Upper lobe of left lung (tissue), 6 donors: ENCODE results near the gene TMEM132D. TPM values are rescaled to one million over a fixed set of nuclear protein-coding genes. Genes with fewer than 3 reads are reported as not detected.

ENCODE experiments used
- ATAC-seq, 2 donors: fragments of 200-7000 bp; cut with Tn5 transposase; one replicate each; pipeline ENCODE4 v1.9.1; 2022; ENCODE audit warnings: mild to moderate bottlenecking in 2 of 2, moderate library complexity in 2 of 2; ENCODE audit not compliant: low FRiP score in 2 of 2
- DNase-seq, 2 donors: peaks; one replicate each; pipeline ENCODE4 v3.0.0-alpha.2; 2019 to 2020
- H3K27ac ChIP-seq, 4 donors: fragments of 200-600 bp; sonication (generic); one replicate each; pipeline ENCODE4 v1.5.1; 2016 to 2019
- H3K27me3 ChIP-seq, 4 donors: fragments of 200-600 bp; sonication (generic); one replicate each; pipeline ENCODE4 v1.5.1; 2017 to 2019
- H3K36me3 ChIP-seq, 4 donors: fragments of 200-600 bp; sonication (generic); one replicate each; pipeline ENCODE4 v1.5.1; 2016 to 2019
- H3K4me1 ChIP-seq, 4 donors: fragments of 200-600 bp; sonication (generic); one replicate each; pipeline ENCODE4 v1.5.1; 2018 to 2019
- H3K4me3 ChIP-seq, 4 donors: fragments of 200-600 bp; sonication (generic); one replicate each; pipeline ENCODE4 v1.5.1; 2017 to 2019; ENCODE audit warnings: mild to moderate bottlenecking in 2 of 4, moderate library complexity in 1 of 4
- H3K9me3 ChIP-seq, 4 donors: fragments of 200-600 bp; sonication (generic); one replicate each; pipeline ENCODE4 v1.5.1; 2018 to 2019
- EP300 ChIP-seq, 4 donors: sonication (generic); formaldehyde crosslinking; IDR thresholded peaks; one replicate each; pipeline ENCODE4 v1.5.1; 2017; ENCODE audit warnings: antibody characterized with exemption in 4 of 4, control low read depth in 2 of 4
- POLR2A ChIP-seq, 4 donors: fragments of 450-650 bp; IDR thresholded peaks; one replicate each; pipeline ENCODE4 v1.5.1; 2016 to 2017; ENCODE audit warnings: antibody characterized with exemption in 4 of 4, mild to moderate bottlenecking in 2 of 4
- POLR2AphosphoS5 ChIP-seq, 2 donors: sonication (generic); formaldehyde crosslinking; IDR thresholded peaks; one replicate each; pipeline ENCODE4 v1.5.1; 2017; ENCODE audit warnings: antibody characterized with exemption in 2 of 2
- WGBS, 2 donors: methylation state at CpG; one replicate each; pipeline ENCODE4 v1.1.5; 2017 to 2018; 5-methylcytosine and 5-hydroxymethylcytosine counted together
- total RNA-seq, 6 donors: library from RNA; depleted of rRNA in 4 of 6; stranded (reverse); fragments of >200 nt in 4 of 6; gene quantifications; one replicate each; pipeline versions ENCODE4 v1.1.0 to v1.2.1, GENCODE V29; 2016 to 2021
- TF ChIP-seq, protein P1 (sequence below), 6 experiments: fragments of 450-650 bp in 4 of 6; fragments of 200-600 bp in 2 of 6; sonication (generic) in 2 of 6; IDR thresholded peaks; one replicate each; pipeline ENCODE4 v1.5.1; 2016 to 2019; ENCODE audit warnings: antibody characterized with exemption in 6 of 6
- donor health status: DM: no; HTN: no; CAD: no; lungs with moderate emphysema.
- donor health status: DM: no; HTN: yes; CAD: no; lungs with severe emphysema.

Gene TMEM132D
- total RNA-seq, 6 donors from 2014 or later = 0.30 to 1.0 (median 0.79) TPM; not detected in 1

DNA sequence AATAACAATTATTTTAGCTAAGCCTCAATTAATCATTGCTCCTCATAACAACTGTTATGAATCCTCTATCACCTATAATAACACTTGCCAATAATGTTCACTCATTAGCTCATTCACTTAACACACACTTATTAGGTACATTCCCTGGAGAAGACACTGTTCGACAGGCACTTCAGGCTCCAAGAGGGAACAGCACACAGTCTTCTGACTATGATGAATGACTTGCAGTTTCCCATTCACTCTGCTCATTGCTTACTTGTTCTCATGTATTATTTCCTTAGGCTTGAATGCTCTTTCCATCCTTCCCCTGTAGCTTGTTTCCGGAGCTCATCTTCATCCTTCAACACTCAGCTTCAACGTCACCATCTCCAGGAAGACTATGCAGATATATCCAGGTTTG is 437.3 kb downstream of the TMEM132D start:
- 59 to 60% methylated on average over 3 of the region's 3 CpGs for WGBS, 2 donors
- Histone ChIP-seq H3K9me3 (no peaks in the 10 kb centered on the region), H3K36me3 (no peaks in the 10 kb centered on the region), H3K27me3 (no peaks in the 10 kb centered on the region), H3K27ac (no peak overlapping the region), H3K4me1 (no peaks in the 10 kb centered on the region), H3K4me3 (no peak overlapping the region)
- ATAC-seq (no peak), DNase-seq (no peak)
- TF ChIP-seq EP300 (IDR thresholded peaks at IDR 0.05) = no peak

DNA sequence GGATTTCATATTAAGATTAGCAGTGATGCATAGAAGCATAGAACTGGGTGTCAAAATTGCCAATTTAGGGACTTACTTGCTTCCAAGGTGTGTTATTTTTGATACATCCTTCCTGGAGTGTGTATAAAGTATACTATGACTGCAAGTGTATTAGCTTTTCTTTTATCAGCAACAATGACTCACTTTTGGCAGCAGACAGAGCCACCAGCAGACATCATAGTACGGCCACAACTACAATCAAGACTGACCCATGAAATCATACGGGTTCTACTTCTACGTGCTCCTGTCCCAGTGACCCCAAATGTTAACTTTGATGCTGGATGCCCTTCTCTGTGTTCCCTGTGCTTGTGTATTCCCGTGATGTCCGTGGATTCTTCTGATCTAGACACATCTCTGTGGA is 443.9 kb downstream of the TMEM132D start:
- 74 to 75% methylated on average over 5 of the region's 5 CpGs for WGBS, 2 donors
- Histone ChIP-seq H3K27me3 (no peaks in the 10 kb centered on the region), H3K4me1 (no peaks in the 10 kb centered on the region), H3K9me3 (no peaks in the 10 kb centered on the region), H3K36me3 (no peaks in the 10 kb centered on the region), H3K27ac (no peak overlapping the region), H3K4me3 (no peak overlapping the region)
- TF ChIP-seq, protein P1, sequence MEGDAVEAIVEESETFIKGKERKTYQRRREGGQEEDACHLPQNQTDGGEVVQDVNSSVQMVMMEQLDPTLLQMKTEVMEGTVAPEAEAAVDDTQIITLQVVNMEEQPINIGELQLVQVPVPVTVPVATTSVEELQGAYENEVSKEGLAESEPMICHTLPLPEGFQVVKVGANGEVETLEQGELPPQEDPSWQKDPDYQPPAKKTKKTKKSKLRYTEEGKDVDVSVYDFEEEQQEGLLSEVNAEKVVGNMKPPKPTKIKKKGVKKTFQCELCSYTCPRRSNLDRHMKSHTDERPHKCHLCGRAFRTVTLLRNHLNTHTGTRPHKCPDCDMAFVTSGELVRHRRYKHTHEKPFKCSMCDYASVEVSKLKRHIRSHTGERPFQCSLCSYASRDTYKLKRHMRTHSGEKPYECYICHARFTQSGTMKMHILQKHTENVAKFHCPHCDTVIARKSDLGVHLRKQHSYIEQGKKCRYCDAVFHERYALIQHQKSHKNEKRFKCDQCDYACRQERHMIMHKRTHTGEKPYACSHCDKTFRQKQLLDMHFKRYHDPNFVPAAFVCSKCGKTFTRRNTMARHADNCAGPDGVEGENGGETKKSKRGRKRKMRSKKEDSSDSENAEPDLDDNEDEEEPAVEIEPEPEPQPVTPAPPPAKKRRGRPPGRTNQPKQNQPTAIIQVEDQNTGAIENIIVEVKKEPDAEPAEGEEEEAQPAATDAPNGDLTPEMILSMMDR (IDR thresholded peaks at IDR 0.05) = no peak
- TF ChIP-seq POLR2AphosphoS5 (IDR thresholded peaks at IDR 0.05) = no peak
- no peak for ATAC-seq
- no peak for DNase-seq

DNA sequence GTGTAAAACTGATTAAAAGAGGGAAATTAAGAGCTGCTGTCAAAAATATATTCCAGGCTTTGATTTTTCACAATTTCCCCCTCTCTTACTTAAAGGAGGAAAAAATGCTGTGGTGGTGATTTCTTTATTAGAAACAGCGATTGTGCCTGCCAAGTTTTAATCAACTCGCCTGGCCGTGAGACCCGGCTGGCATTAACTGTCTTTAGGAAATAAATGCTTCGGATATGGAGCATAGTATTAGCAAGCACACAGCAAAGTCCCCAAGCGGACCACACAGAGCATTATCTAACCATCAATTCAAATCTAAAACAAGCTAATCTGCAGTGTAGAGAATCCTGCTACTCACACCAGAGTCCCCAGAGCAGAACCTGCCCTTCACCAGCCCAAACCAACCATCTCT is 457.1 kb downstream of the TMEM132D start:
- WGBS, 2 donors = 82 to 86% methylated on average over 6 of the region's 6 CpGs
- H3K9me3 ChIP-seq = no peaks in the 10 kb centered on the region
- H3K27ac ChIP-seq = no peak overlapping the region
- H3K36me3 ChIP-seq = no peaks in the 10 kb centered on the region
- H3K4me3 ChIP-seq = no peak overlapping the region
- no peak for DNase-seq
- no peak for ATAC-seq
- TF ChIP-seq POLR2AphosphoS5 (IDR thresholded peaks at IDR 0.05) = no peak
- TF ChIP-seq POLR2A (IDR thresholded peaks at IDR 0.05) = no peak
- TF ChIP-seq EP300 (IDR thresholded peaks at IDR 0.05) = no peak
- TF ChIP-seq, protein P1 (IDR thresholded peaks at IDR 0.05) = no peak
- H3K27me3 ChIP-seq = no peaks in the 10 kb centered on the region
- no peaks in the 10 kb centered on the region for H3K4me1 ChIP-seq

DNA sequence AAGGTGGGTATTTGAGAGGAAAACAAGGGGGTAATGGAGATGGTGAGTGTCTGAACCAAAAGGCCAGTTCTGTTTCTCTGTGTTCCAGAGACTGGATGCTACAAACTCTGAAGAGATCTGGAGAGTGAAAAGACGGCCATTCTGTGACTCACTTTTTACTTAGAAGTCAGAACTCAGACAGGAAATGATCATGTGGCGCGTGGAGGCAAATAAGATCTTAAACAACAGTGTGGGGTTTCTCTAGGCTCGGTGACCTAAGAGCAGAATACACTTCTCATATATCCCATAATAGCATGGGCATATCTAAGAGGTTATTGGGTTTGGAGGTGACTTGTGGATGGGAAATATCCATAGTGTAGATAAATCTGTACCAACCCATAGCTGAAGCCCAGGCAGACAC is 463.5 kb downstream of the TMEM132D start:
- Histone ChIP-seq H3K4me1 (no peaks in the 10 kb centered on the region), H3K4me3 (no peak overlapping the region), H3K9me3 (peaks cover 0 to 4% (median 0%) of the 10 kb centered on the region in 4 donors), H3K27me3 (no peaks in the 10 kb centered on the region), H3K27ac (no peak overlapping the region), H3K36me3 (no peaks in the 10 kb centered on the region)
- 70 to 75% methylated on average over 4 of the region's 4 CpGs for WGBS, 2 donors
- TF ChIP-seq, protein P1 (IDR thresholded peaks at IDR 0.05) = no peak
- no peak for TF ChIP-seq EP300 (IDR thresholded peaks at IDR 0.05)
- TF ChIP-seq POLR2AphosphoS5 (IDR thresholded peaks at IDR 0.05) = no peak
- no peak for TF ChIP-seq POLR2A (IDR thresholded peaks at IDR 0.05)
- ATAC-seq (no peak), DNase-seq (no peak)

DNA sequence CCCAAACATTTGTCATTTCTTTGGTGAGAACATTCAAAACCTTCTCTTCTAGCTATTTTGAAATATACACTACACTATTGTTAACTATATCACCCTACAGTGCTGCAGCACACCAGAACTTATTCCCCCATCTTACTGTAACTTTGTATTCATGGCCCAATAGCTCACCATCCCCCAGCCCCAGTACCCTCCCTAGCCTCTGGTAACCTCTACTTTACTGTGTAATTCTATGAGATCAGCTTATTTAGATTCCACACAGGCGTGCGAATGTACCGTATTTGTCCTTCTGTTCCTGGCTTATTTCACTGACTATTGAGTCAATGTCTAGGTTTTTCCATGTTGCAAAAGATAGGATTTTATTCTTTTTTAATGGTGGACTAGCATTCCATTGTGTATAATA is 469.0 kb downstream of the TMEM132D start:
- WGBS, 2 donors = 91 to 95% methylated on average over 3 of the region's 3 CpGs

DNA sequence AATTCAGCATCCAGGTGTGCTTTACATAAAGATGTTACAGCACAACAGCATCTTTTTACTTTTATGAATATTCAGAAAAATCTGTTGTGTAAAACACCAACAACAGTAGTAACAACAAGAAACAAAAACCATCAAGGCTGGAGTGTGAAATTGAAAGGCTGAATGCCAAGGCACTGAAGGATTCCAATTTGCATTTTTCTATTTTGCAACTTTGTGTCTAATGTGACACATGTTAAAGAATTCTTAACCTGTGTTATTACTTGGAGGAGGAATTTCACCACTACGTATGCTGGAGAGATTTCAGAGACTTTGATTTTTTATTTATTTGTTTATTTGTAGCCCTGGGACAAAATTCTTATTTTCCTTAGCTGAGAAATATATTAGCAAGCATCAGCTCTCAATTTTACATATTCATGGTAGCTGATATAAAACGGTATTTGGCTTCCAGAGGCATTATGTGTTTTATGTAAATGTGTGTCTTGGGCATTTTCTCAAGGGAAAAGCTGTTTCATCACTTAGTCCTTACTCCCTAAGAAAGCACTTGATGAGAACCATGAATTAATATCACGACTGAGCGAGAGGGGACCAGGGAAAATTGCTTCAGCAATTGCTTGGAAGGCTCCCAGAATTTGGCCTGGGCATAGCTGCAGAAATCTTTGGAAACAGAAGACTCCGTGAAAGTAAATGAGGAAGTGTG is 475.4 kb downstream of the TMEM132D start:
- no peak overlapping the region for H3K27ac ChIP-seq
- H3K9me3 ChIP-seq = no peaks in the 10 kb centered on the region
- no peaks in the 10 kb centered on the region for H3K4me1 ChIP-seq
- no peak for ATAC-seq
- no peak for TF ChIP-seq EP300 (IDR thresholded peaks at IDR 0.05)
- TF ChIP-seq, protein P1 (IDR thresholded peaks at IDR 0.05) = no peak
- no peak for TF ChIP-seq POLR2AphosphoS5 (IDR thresholded peaks at IDR 0.05)
- no peak for TF ChIP-seq POLR2A (IDR thresholded peaks at IDR 0.05)
- H3K4me3 ChIP-seq = no peak overlapping the region
- WGBS, 2 donors = 60 to 66% methylated on average over 5 of the region's 5 CpGs
- DNase-seq = no peak
- no peaks in the 10 kb centered on the region for H3K27me3 ChIP-seq
- H3K36me3 ChIP-seq = no peaks in the 10 kb centered on the region

More for the DNA sequence above, 469.0 kb downstream of the TMEM132D start:
- ATAC-seq (no peak), DNase-seq (no peak)
- TF ChIP-seq POLR2AphosphoS5 (IDR thresholded peaks at IDR 0.05) = no peak
- Histone ChIP-seq H3K27ac (no peak overlapping the region), H3K36me3 (no peaks in the 10 kb centered on the region), H3K4me1 (no peaks in the 10 kb centered on the region), H3K4me3 (no peak overlapping the region), H3K9me3 (no peaks in the 10 kb centered on the region), H3K27me3 (no peaks in the 10 kb centered on the region)
